Bone marrow (tissue), 2 donors: ENCODE results near the gene KNDC1.

ENCODE experiments used
- DNase-seq, 2 donors: peaks; one replicate each; lab custom pipeline; 2025; lab: John Stamatoyannopoulos, UW

Gene KNDC1

GRCh38 chr10:133206356-133207040 is 46.5 kb downstream of the KNDC1 start:
- no peak for DNase-seq

- no peak for DNase-seq
Measured at GRCh38 chr10:133207041-133207600, 47.1 kb downstream of the KNDC1 start.

GRCh38 chr10:133207627-133208026 is 47.6 kb downstream of the KNDC1 start:
- no peak for DNase-seq

- DNase-seq: no peak
Measured at GRCh38 chr10:133208466-133208865, 48.4 kb downstream of the KNDC1 start.

- no peak for DNase-seq
Measured at GRCh38 chr10:133209117-133209516, 49.1 kb downstream of the KNDC1 start.

GRCh38 chr10:133209641-133210040 is 49.6 kb downstream of the KNDC1 start:
- no peak for DNase-seq

GRCh38 chr10:133210398-133211140 is 50.5 kb downstream of the KNDC1 start:
- DNase-seq: no peak

- no peak for DNase-seq
Measured at GRCh38 chr10:133211141-133211830, 51.3 kb downstream of the KNDC1 start.

- no peak for DNase-seq
Measured at GRCh38 chr10:133211959-133212852, 52.2 kb downstream of the KNDC1 start.

GRCh38 chr10:133212853-133213494 is 53.0 kb downstream of the KNDC1 start:
- no peak for DNase-seq

- no peak for DNase-seq
Measured at GRCh38 chr10:133213641-133214467, 53.8 kb downstream of the KNDC1 start.

GRCh38 chr10:133214468-133215410 is 54.7 kb downstream of the KNDC1 start:
- no peak for DNase-seq

GRCh38 chr10:133215586-133215985 is 55.6 kb downstream of the KNDC1 start:
- DNase-seq: no peak

- DNase-seq: no peak
Measured at GRCh38 chr10:133216776-133217175, 56.8 kb downstream of the KNDC1 start.

GRCh38 chr10:133217800-133218589 is 58.0 kb downstream of the KNDC1 start:
- DNase-seq: no peak

GRCh38 chr10:133218891-133219290 is 58.9 kb downstream of the KNDC1 start:
- DNase-seq: no peak

- no peak for DNase-seq
Measured at GRCh38 chr10:133219782-133220181, 59.8 kb downstream of the KNDC1 start.

GRCh38 chr10:133221331-133221730 is 61.3 kb downstream of the KNDC1 start:
- no peak for DNase-seq
